ENCODE data around the gene PYY. TPM values are rescaled to one million over a fixed set of nuclear protein-coding genes. Genes with fewer than 3 reads are reported as not detected.

The PYY gene
- total and polyA plus RNA-seq, 10 donors, result not detected

DNA sequence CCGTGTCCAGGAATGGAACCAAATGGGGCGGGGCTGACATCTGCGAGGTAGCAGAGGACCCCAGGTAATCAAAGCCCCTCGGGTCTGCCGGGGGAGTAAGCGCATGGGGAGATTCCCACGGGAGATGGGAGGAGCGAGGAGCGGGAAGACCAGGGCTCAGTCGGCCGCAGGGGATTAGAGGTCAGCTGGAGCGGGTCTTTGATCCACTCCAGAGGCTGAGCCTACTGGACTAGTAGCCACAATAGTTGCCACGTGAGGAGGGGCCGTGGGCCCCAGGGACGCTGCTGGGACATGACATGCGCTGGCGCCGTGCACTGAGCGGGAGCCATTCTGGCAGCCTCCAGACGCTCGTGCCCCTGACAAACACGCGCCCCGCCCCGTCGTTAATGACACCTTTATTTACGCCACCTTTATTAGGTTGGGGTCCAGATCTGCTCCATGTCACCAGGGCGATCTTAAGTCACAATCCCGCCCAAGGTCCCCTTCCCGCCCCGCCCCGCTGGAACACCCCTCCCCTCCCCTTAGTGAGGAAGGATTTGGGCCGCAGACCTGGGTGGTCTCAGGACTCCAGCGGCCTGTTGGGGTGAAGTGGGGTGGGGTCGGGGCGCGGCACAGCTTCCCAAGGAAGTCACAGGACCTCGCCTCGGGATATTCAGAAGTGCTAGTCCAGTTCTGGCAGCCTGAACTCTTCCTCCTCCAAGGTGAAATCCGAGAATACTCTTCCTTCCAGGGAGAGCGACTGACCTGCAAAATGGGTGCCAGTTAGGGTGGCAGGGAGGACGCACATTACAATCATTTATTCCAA, 26.5 kb downstream of the PYY start:
- intact Hi-C loops (cut with DNase I; ENCODE audit: low total_unique reads), result no loop called here

DNA sequence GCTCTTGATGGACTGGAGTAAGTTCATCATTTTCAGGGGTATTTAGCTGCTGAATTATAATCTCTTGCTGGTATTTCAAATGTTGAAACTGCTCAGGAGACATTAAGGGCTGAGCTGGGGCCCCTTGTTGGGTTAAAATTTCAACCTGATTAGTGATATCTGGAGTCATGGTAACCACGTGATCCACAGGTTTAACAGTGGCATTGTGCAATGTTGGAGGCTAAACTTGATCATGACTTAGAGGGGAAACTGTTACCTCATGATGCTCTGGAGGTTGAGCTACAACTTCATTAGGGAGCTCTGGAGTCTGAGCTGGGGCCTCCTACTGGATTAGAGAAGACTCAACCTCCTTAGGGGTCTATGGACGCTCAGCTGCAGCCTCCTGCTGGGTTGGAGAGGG, 29.2 kb downstream of the PYY start:
- DNase-seq, result no peak
- 55 to 83% (median 72%) methylated on average over 2 of the region's 2 CpGs for WGBS, 5 donors
- no peak for TF ChIP-seq POLR2A (IDR thresholded peaks at IDR 0.05)
- TF ChIP-seq, protein P1, sequence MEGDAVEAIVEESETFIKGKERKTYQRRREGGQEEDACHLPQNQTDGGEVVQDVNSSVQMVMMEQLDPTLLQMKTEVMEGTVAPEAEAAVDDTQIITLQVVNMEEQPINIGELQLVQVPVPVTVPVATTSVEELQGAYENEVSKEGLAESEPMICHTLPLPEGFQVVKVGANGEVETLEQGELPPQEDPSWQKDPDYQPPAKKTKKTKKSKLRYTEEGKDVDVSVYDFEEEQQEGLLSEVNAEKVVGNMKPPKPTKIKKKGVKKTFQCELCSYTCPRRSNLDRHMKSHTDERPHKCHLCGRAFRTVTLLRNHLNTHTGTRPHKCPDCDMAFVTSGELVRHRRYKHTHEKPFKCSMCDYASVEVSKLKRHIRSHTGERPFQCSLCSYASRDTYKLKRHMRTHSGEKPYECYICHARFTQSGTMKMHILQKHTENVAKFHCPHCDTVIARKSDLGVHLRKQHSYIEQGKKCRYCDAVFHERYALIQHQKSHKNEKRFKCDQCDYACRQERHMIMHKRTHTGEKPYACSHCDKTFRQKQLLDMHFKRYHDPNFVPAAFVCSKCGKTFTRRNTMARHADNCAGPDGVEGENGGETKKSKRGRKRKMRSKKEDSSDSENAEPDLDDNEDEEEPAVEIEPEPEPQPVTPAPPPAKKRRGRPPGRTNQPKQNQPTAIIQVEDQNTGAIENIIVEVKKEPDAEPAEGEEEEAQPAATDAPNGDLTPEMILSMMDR (IDR thresholded peaks at IDR 0.05 in 8 of 11, conservative IDR thresholded peaks at IDR 0.05 in 3 of 11), result no peak
- TF ChIP-seq POLR2AphosphoS5 (IDR thresholded peaks at IDR 0.05), result no peak
- no peaks in the 10 kb centered on the region for H3K36me3 ChIP-seq
- no peaks in the 10 kb centered on the region for H3K9me3 ChIP-seq
- no peak overlapping the region for H3K27ac ChIP-seq
- peaks cover 4 to 23% (median 13%) of the 10 kb centered on the region in 6 donors for H3K4me1 ChIP-seq
- intact Hi-C loops (cut with DNase I; ENCODE audit: low total_unique reads), result no loop called here
- H3K4me3 ChIP-seq, result no peak overlapping the region
- H3K27me3 ChIP-seq (replicated peaks in 1 of 7), result peaks cover 0 to 63% (median 13%) of the 10 kb centered on the region in 7 donors

More for the DNA sequence above, 26.5 kb downstream of the PYY start:
- DNase-seq, result no peak
- Histone ChIP-seq H3K4me3 (peak overlapping the region in 6 of 8 donors; percentile 3 to 55 (median 19)), H3K27me3 (replicated peaks in 1 of 7) (peaks cover 0 to 55% (median 13%) of the 10 kb centered on the region in 7 donors), H3K4me1 (peaks cover 4 to 23% (median 13%) of the 10 kb centered on the region in 6 donors), H3K9me3 (no peaks in the 10 kb centered on the region), H3K27ac (no peak overlapping the region), H3K36me3 (no peaks in the 10 kb centered on the region)
- WGBS, 5 donors, result 6 to 13% (median 7%) methylated on average over 23 to 42 of the region's 42 CpGs
- TF ChIP-seq, protein P1 (IDR thresholded peaks at IDR 0.05 in 8 of 11, conservative IDR thresholded peaks at IDR 0.05 in 3 of 11), result no peak
- no peak for TF ChIP-seq POLR2A (IDR thresholded peaks at IDR 0.05)
- TF ChIP-seq POLR2AphosphoS5 (IDR thresholded peaks at IDR 0.05), result no peak

DNA sequence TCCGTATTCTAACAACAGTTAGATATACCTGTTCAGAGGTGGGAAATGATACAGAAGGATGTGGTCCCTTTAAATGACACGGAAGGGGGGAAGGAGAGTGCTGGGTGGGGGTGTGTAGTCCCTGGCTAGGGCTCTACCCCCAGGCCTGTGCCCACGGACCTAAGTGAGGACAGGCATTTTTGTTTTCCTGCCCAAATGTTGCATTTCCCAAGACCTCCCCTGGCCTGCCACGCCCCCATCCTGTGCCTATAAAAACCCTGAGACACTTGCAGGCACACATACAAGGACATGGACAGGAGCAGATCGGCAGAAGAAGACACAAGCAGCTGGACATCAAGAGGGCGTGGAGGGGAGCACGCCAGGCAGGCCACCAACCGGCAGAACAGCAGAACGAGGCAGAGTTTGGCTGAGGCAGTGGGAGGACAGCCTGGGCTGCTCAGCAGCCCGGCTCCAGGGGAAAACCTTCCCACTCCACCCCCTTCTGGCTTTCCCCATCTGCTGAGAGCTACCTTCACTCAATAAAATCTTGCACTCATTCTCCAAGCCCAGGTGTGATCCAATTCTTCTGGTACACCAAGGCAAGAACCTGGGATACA, 33.1 kb downstream of the PYY start:
- WGBS, 5 donors, result 70 to 80% (median 76%) methylated on average over 9 to 10 of the region's 10 CpGs
- no peak overlapping the region for H3K27ac ChIP-seq
- no peak for TF ChIP-seq POLR2AphosphoS5 (IDR thresholded peaks at IDR 0.05)
- no peak for TF ChIP-seq POLR2A (IDR thresholded peaks at IDR 0.05)
- TF ChIP-seq, protein P1 (IDR thresholded peaks at IDR 0.05 in 8 of 11, conservative IDR thresholded peaks at IDR 0.05 in 3 of 11), result no peak
- peaks cover 0 to 17% (median 11%) of the 10 kb centered on the region in 6 donors for H3K4me1 ChIP-seq
- no peak overlapping the region for H3K4me3 ChIP-seq
- no peaks in the 10 kb centered on the region for H3K36me3 ChIP-seq
- H3K9me3 ChIP-seq, result no peaks in the 10 kb centered on the region
- no peak for DNase-seq
- H3K27me3 ChIP-seq (replicated peaks in 1 of 7), result peaks cover 0 to 42% (median 0%) of the 10 kb centered on the region in 7 donors
- intact Hi-C loops (cut with DNase I; ENCODE audit: low total_unique reads), result no loop called here

DNA sequence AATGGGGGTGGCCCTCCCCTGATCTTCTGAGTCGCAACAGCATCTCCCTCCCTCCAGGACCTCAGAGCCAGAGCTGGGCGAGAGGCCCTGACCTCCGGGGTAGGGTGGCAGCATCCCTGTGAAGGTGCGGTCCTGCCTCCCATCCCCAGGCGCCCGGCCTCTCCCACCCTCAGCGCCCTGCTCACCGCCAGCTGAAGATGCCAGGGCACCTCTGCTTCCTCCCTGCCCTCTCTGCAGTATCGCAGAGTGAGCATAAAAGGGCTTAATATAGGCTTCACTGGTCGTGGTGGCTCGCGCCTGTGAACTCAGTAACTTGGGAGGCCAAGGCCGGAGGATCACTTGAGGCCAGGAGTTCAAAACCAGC, 35.7 kb downstream of the PYY start:
- DNase-seq, result no peak
- no peaks in the 10 kb centered on the region for H3K9me3 ChIP-seq
- no peaks in the 10 kb centered on the region for H3K36me3 ChIP-seq
- peaks cover 0 to 27% (median 0%) of the 10 kb centered on the region in 7 donors for H3K27me3 ChIP-seq (replicated peaks in 1 of 7)
- TF ChIP-seq POLR2A (IDR thresholded peaks at IDR 0.05), result no peak
- TF ChIP-seq, protein P1 (IDR thresholded peaks at IDR 0.05 in 8 of 11, conservative IDR thresholded peaks at IDR 0.05 in 3 of 11), result no peak
- peak overlapping the region in 2 of 8 donors; percentile 18 to 44 for H3K27ac ChIP-seq
- peaks cover 0 to 17% (median 11%) of the 10 kb centered on the region in 6 donors for H3K4me1 ChIP-seq
- intact Hi-C loops (cut with DNase I; ENCODE audit: low total_unique reads), result no loop called here
- WGBS, 5 donors, result 48 to 60% (median 53%) methylated on average over 8 to 13 of the region's 13 CpGs
- H3K4me3 ChIP-seq, result peak overlapping the region in 7 of 8 donors; percentile 12 to 67 (median 41)

Data from spleen (tissue), 11 donors.